ENCODE measurements around the gene CABLES1. TPM values are rescaled to one million over a fixed set of nuclear protein-coding genes. Genes with fewer than 3 reads are reported as not detected.

CABLES1 gene
- total and polyA plus RNA-seq, 2 of the 8 experiments (the other 6 are each of a cell fraction or from before 2014, with no cell fraction given): 9.2 to 26.4 TPM

- Histone ChIP-seq H3K79me2 (ENCODE audit: control insufficient read depth in 1 of 2, insufficient read depth in 2 of 2, low read length in 2 of 2) (no peaks in the 10 kb centered on the region), H3K4me1 (replicated peaks in 1 of 4; ENCODE audit: control insufficient read depth in 3 of 4, insufficient read depth in 4 of 4, low read length in 3 of 4) (no peaks in the 10 kb centered on the region), H3K27ac (ENCODE audit: low read depth, low read length) (no peak overlapping the region), H3K23me2 (ENCODE audit: low read depth, low read length) (0 out of 2 replicates have a peak, but pooled peaks cover 4% of the 10 kb centered on the region), H3K4ac (replicated peaks; ENCODE audit: insufficient read length, low read depth, low read length) (no peak overlapping the region), H3K9me3 (ENCODE audit: insufficient read depth in 2 of 2, low read depth in 1 of 2, low read length in 1 of 2) (no peaks in the 10 kb centered on the region; a peak in 1 of 4 replicates), H2AFZ (ENCODE audit: low read length) (no peak overlapping the region), H3K14ac (ENCODE audit: insufficient read length) (no peak overlapping the region), H3K23ac (ENCODE audit: insufficient read length) (no peak overlapping the region), H2AK5ac (ENCODE audit: low read depth, low read length) (no peak overlapping the region), H4K91ac (replicated peaks; ENCODE audit: insufficient read length, low read length) (no peak overlapping the region), H3K56ac (replicated peaks; ENCODE audit: insufficient read length, low read depth, low read length) (no peak overlapping the region), H2BK20ac (ENCODE audit: low read length) (no peak overlapping the region), H4K20me1 (replicated peaks in 1 of 2; ENCODE audit: control insufficient read depth in 1 of 2, insufficient read depth in 2 of 2, low read length in 2 of 2) (no peaks in the 10 kb centered on the region), H3K4me2 (ENCODE audit: insufficient read depth in 1 of 2, low read depth in 2 of 2, low read length in 2 of 2) (no peak overlapping the region), H4K8ac (ENCODE audit: extremely low read depth, insufficient read depth, low read length) (no peak overlapping the region), H2BK5ac (ENCODE audit: low read depth, low read length) (no peak overlapping the region), H2BK120ac (replicated peaks; ENCODE audit: low read depth, low read length) (no peak overlapping the region), H3K18ac (ENCODE audit: extremely low read depth, low read length) (no peak overlapping the region), H3K27me3 (replicated peaks in 1 of 4; ENCODE audit: control insufficient read depth in 3 of 4, extremely low read depth in 1 of 4, insufficient read depth in 3 of 4, low read length in 3 of 4) (no peaks in the 10 kb centered on the region), H3K79me1 (ENCODE audit: low read depth, low read length) (no peaks in the 10 kb centered on the region; the same call in 1 of the 2 replicates), H4K5ac (ENCODE audit: insufficient read length, low read depth, low read length) (no peak overlapping the region), H3K9ac (replicated peaks in 1 of 4; ENCODE audit: extremely low read depth in 1 of 4, low read depth in 3 of 4, low read length in 3 of 4) (no peak overlapping the region), H2BK12ac (ENCODE audit: low read depth, low read length) (no peak overlapping the region), H2BK15ac (ENCODE audit: low read length) (no peak overlapping the region), H3K4me3 (ENCODE audit: extremely low read depth in 1 of 4, insufficient read depth in 2 of 4, low read depth in 3 of 4, low read length in 4 of 4) (no peak overlapping the region), H3K36me3 (ENCODE audit: control insufficient read depth in 2 of 4, insufficient read depth in 4 of 4, low read length in 3 of 4) (peaks cover 0 to 13% (median 7%) of the 10 kb centered on the region in 4 experiments; a peak in 5 of 8 replicates)
- ChIA-PET POLR2A (ENCODE audit: partially characterized antibody) (interaction anchor here (0.8 to 1.3 kb wide), 2 partner anchors 9 to 69 kb away, joined by 3 to 5 read pairs; partner anchors contain the start of gene CABLES1), CTCF (ENCODE audit: partially characterized antibody) (interaction anchor here (0.6 to 5.1 kb wide), 9 partner anchors 10 to 125 kb away, joined by 3 to 27 read pairs (median 3); no protein-coding TSS in a partner anchor)
- no peak for DNase-seq (ENCODE audit: low read depth in 1 of 2, low spot score in 2 of 2)
- no peak for FAIRE-seq
- 95% methylated on average over 15 of the region's 15 CpGs; no CpG with 5 or more reads in 1 of the 2 experiments for WGBS, 2 experiments (ENCODE audit: extremely low coverage in 1 of 2, insufficient coverage in 1 of 2, insufficient read length in 1 of 2, insufficient replicate concordance in 2 of 2, low coverage in 1 of 2, low lambda C conversion rate in 2 of 2, missing lambda C conversion rate in 1 of 2)
- TF ChIP-seq RXRA (IDR thresholded peaks at IDR 0.05; ENCODE audit: insufficient read depth, low read depth, low read length) (no peak), NRF1 (IDR thresholded peaks at IDR 0.05; ENCODE audit: low read depth, low read length) (no peak), TEAD4 (IDR thresholded peaks at IDR 0.05; ENCODE audit: low read depth, low read length) (no peak), GTF2F1 (IDR thresholded peaks at IDR 0.05; ENCODE audit: borderline replicate concordance, low read depth, low read length) (no peak), EP300 (IDR thresholded peaks at IDR 0.05; ENCODE audit: borderline replicate concordance in 1 of 2, low read depth in 2 of 2, low read length in 2 of 2) (no peak), JUN (IDR thresholded peaks at IDR 0.05; ENCODE audit: low read depth, low read length) (no peak), SP4 (IDR thresholded peaks at IDR 0.05; ENCODE audit: low read length) (no peak), SRF (IDR thresholded peaks at IDR 0.05; ENCODE audit: low read depth, low read length) (no peak), YY1 (IDR thresholded peaks at IDR 0.05; ENCODE audit: low read depth, low read length) (no peak), MAX (IDR thresholded peaks at IDR 0.05) (no peak), MAFK (IDR thresholded peaks at IDR 0.05; ENCODE audit: low read depth, low read length) (no peak), NANOG (IDR thresholded peaks at IDR 0.05; ENCODE audit: insufficient read depth, low read depth, low read length, poor library complexity, severe bottlenecking) (no peak), ZNF274 (IDR thresholded peaks at IDR 0.05; ENCODE audit: borderline replicate concordance, extremely low read depth, low read length) (no peak), TAF7 (optimal IDR thresholded peaks at IDR 0.05; ENCODE audit: borderline replicate concordance, low read depth, low read length) (no peak)
Measured at GRCh38 chr18:23203891-23204432, 68.7 kb downstream of the CABLES1 start.
